HCT116 (cell line): ENCODE results near the gene MACC1. TPM values are rescaled to one million over a fixed set of nuclear protein-coding genes. Genes with fewer than 3 reads are reported as not detected.

Experiments used
- ATAC-seq: fragments of 200-7000 bp; cut with Tn5 transposase; 2 replicates; pipeline ENCODE4 v1.9.1; 2020; ENCODE audit warnings: mild to moderate bottlenecking, moderate library complexity
- BruUV-seq: library from RNA; stranded (reverse); fragments of 400-500 nt; replicated peaks from 2 replicates; lab custom pipeline; 2021; lab: Mats Ljungman, UMichigan
- CTCF ChIA-PET: fragments of 300-600 bp; sonication (Branson Sonifier 250); formaldehyde crosslinking; loops from one replicate; lab custom pipeline; 2021; ENCODE audit warnings: antibody characterized with exemption; lab: Charles Lee
- POLR2A ChIA-PET: fragments of 300-600, 350-600 bp; sonication (Branson Sonifier 250); formaldehyde crosslinking; loops from one replicate; lab custom pipeline; 2021; ENCODE audit warnings: antibody characterized with exemption; lab: Charles Lee
- RAD21 ChIA-PET, 2 experiments: fragments of 300-600 bp; sonication (Branson Sonifier 250); formaldehyde crosslinking; loops; one replicate each; lab custom pipeline; 2023; ENCODE audit warnings: low total read pairs in 2 of 2; ENCODE audit not compliant: uncharacterized antibody in 2 of 2, unreplicated experiment in 2 of 2, low non-redundant PET in 1 of 2; lab: Charles Lee
- DNase-seq: peaks from one replicate; pipeline ENCODE4 v3.0.0-alpha.2; 2010; ENCODE audit warnings: low read depth, low spot score
- H2AFZ ChIP-seq: fragments of 200-600 bp; shearing (Covaris generic), sonication (generic); 2 replicates; pipeline ENCODE4 v1.6.1; 2017; ENCODE audit warnings: low read depth, mixed run types, mixed read lengths, antibody characterized with exemption, low read length; ENCODE audit not compliant: poor library complexity, severe bottlenecking
- H3K27ac ChIP-seq: 2 replicates; pipeline ENCODE4 v1.5.1; 2012; ENCODE audit warnings: low read depth, low read length
- H3K27me3 ChIP-seq: fragments of 200-600 bp; sonication (generic); 2 replicates; pipeline ENCODE4 v1.6.1; 2016; ENCODE audit warnings: mixed run types, low read length, mixed read lengths; ENCODE audit not compliant: insufficient read depth
- H3K36me3 ChIP-seq, 2 experiments: fragments of 200-500 bp in 1 of 2; fragments of 200-600 bp in 1 of 2; sonication (Bioruptor generic) in 1 of 2; sonication (generic) in 1 of 2; 2 replicates each; pipeline versions ENCODE4 v1.5.1 to v1.6.1; 2014 to 2016; ENCODE audit warnings: low read length in 2 of 2, inconsistent platforms in 1 of 2, mixed read lengths in 1 of 2, mixed run types in 1 of 2; ENCODE audit not compliant: insufficient read depth in 2 of 2, control insufficient read depth in 1 of 2
- H3K4me1 ChIP-seq, 2 experiments: fragments of 200-600 bp in 1 of 2; sonication (generic) in 1 of 2; 2 replicates each; pipeline versions ENCODE4 v1.5.1 to v1.6.1; 2012 to 2017; ENCODE audit warnings: low read length in 2 of 2, inconsistent platforms in 1 of 2, mild to moderate bottlenecking in 1 of 2, mixed read lengths in 1 of 2, mixed run types in 1 of 2, moderate library complexity in 1 of 2; ENCODE audit not compliant: insufficient read depth in 2 of 2, control insufficient read depth in 1 of 2
- H3K4me2 ChIP-seq: fragments of 200-600 bp; sonication (generic); 2 replicates; pipeline ENCODE4 v1.6.1; 2017; ENCODE audit warnings: mixed run types, low read length, mixed read lengths
- H3K4me3 ChIP-seq, 2 experiments: fragments of 200-600 bp in 1 of 2; sonication (generic) in 1 of 2; replicated peaks in 1 of 2; 2 replicates each; pipeline ENCODE4 v1.5.1; 2011 to 2016; ENCODE audit warnings: low read length in 2 of 2, control low read depth in 1 of 2, low read depth in 1 of 2, mild to moderate bottlenecking in 1 of 2, mixed read lengths in 1 of 2, mixed run types in 1 of 2
- H3K79me2 ChIP-seq: fragments of 200-600 bp; sonication (generic); 2 replicates; pipeline ENCODE4 v1.6.1; 2017; ENCODE audit warnings: mild to moderate bottlenecking, mixed run types, low read length, moderate library complexity, mixed read lengths; ENCODE audit not compliant: insufficient read depth
- H3K9ac ChIP-seq: fragments of 200-600 bp; sonication (generic); 2 replicates; pipeline ENCODE4 v1.6.1; 2016; ENCODE audit warnings: low read length, mixed read lengths
- H3K9me2 ChIP-seq: fragments of 200-600 bp; sonication (generic), shearing (Covaris generic); 2 replicates; pipeline ENCODE4 v1.6.1; 2017; ENCODE audit warnings: mixed run types, mild to moderate bottlenecking, moderate library complexity; ENCODE audit not compliant: insufficient read depth
- H3K9me3 ChIP-seq, 2 experiments: fragments of 200-500 bp in 1 of 2; fragments of 200-600 bp in 1 of 2; sonication (Bioruptor generic) in 1 of 2; sonication (generic) in 1 of 2; 2 replicates each; pipeline ENCODE4 v1.6.1; 2014 to 2017; ENCODE audit warnings: low read length in 2 of 2, mixed read lengths in 2 of 2, inconsistent platforms in 1 of 2, low read depth in 1 of 2, mild to moderate bottlenecking in 1 of 2, mixed run types in 1 of 2, moderate library complexity in 1 of 2; ENCODE audit not compliant: control insufficient read depth in 1 of 2, insufficient read depth in 1 of 2
- H4K20me1 ChIP-seq: fragments of 200-600 bp; sonication (generic), shearing (Covaris generic); 2 replicates; pipeline ENCODE4 v1.6.1; 2017; ENCODE audit warnings: mixed run types, mild to moderate bottlenecking, moderate library complexity; ENCODE audit not compliant: insufficient read depth
- ATF3 ChIP-seq: IDR thresholded peaks from 2 replicates; pipeline ENCODE4 v1.6.1; 2012
- CBX3 ChIP-seq: IDR thresholded peaks from 2 replicates; pipeline ENCODE4 v1.6.1; 2012; ENCODE audit warnings: low read depth
- CEBPB ChIP-seq: IDR thresholded peaks from 2 replicates; pipeline ENCODE4 v1.6.1; 2012; ENCODE audit warnings: low read depth
- EGR1 ChIP-seq: IDR thresholded peaks from 2 replicates; pipeline ENCODE4 v1.6.1; 2012; ENCODE audit warnings: low read depth
- EZH2 ChIP-seq: fragments of 200-600 bp; sonication (generic); IDR thresholded peaks from 2 replicates; pipeline ENCODE4 v1.6.1; 2017; ENCODE audit warnings: antibody characterized with exemption, mixed run types
- EZH2phosphoT487 ChIP-seq: fragments of 200-600 bp; IDR thresholded peaks from 2 replicates; pipeline ENCODE4 v1.6.1; 2018; ENCODE audit warnings: antibody characterized with exemption, borderline replicate concordance
- FOSL1 ChIP-seq: IDR thresholded peaks from 2 replicates; pipeline ENCODE4 v1.6.1; 2012; ENCODE audit warnings: low read depth
- JUND ChIP-seq: IDR thresholded peaks from 2 replicates; pipeline ENCODE4 v1.6.1; 2012
- MAX ChIP-seq: IDR thresholded peaks from 2 replicates; pipeline ENCODE4 v1.6.1; 2012
- POLR2AphosphoS5 ChIP-seq: IDR thresholded peaks from 2 replicates; pipeline ENCODE4 v1.6.1; 2011; ENCODE audit warnings: mild to moderate bottlenecking, low read depth, low read length, moderate library complexity
- RAD21 ChIP-seq: IDR thresholded peaks from 2 replicates; pipeline ENCODE4 v1.6.1; 2012; ENCODE audit warnings: low read depth, mild to moderate bottlenecking
- REST ChIP-seq: IDR thresholded peaks from 2 replicates; pipeline ENCODE4 v1.6.1; 2012; ENCODE audit warnings: low read depth
- SIN3A ChIP-seq: IDR thresholded peaks from 2 replicates; pipeline ENCODE4 v1.6.1; 2012; ENCODE audit warnings: low read depth
- SP1 ChIP-seq: IDR thresholded peaks from 2 replicates; pipeline ENCODE4 v1.6.1; 2012; ENCODE audit warnings: low read depth
- SRF ChIP-seq: IDR thresholded peaks from 2 replicates; pipeline ENCODE4 v1.6.1; 2012; ENCODE audit warnings: low read depth
- TCF7L2 ChIP-seq: IDR thresholded peaks from 2 replicates; pipeline ENCODE4 v1.7.0; 2011; ENCODE audit warnings: borderline replicate concordance, inconsistent platforms; ENCODE audit not compliant: insufficient read depth, insufficient read length; ENCODE audit errors: extremely low read depth
- YY1 ChIP-seq: IDR thresholded peaks from 2 replicates; pipeline ENCODE4 v1.6.1; 2011; ENCODE audit warnings: low read length, low read depth, moderate library complexity, mild to moderate bottlenecking; ENCODE audit not compliant: insufficient replicate concordance; ENCODE audit errors: extremely low read depth
- ZBTB33 ChIP-seq: IDR thresholded peaks from 2 replicates; pipeline ENCODE4 v1.6.1; 2011; ENCODE audit warnings: mild to moderate bottlenecking, low read length, moderate library complexity; ENCODE audit not compliant: insufficient replicate concordance; ENCODE audit errors: extremely low read depth
- ZNF274 ChIP-seq: fragments of 200-500 bp; sonication (Bioruptor generic); IDR thresholded peaks from 2 replicates; pipeline ENCODE4 v1.6.1; 2014; ENCODE audit warnings: mild to moderate bottlenecking, low read depth, low read length, inconsistent platforms
- intact Hi-C: fragments of 100-400 bp; cut with micrococcal nuclease; formaldehyde crosslinking; loops from 2 replicates; pipeline ENCODE4 v1.10.0; 2022
- total RNA-seq: library from RNA; stranded (reverse); gene quantifications from one replicate; pipeline ENCODE4 v1.2.1, GENCODE V29; 2021; ENCODE audit not compliant: unreplicated experiment

Gene MACC1
- total RNA-seq, 1 experiment from 2014 or later = 9.8 TPM

- no peak for DNase-seq
- no peak overlapping the region for H3K27ac ChIP-seq
- H3K9me3 ChIP-seq = no peaks in the 10 kb centered on the region
- intact Hi-C loops = no loop called here
- TF ChIP-seq EGR1 (no peak), SIN3A (no peak), CEBPB (no peak), POLR2AphosphoS5 (no peak), SP1 (no peak), REST (no peak), CBX3 (no peak), ATF3 (no peak), FOSL1 (no peak), RAD21 (no peak), ZNF274 (no peak), MAX (no peak), JUND (no peak), EZH2phosphoT487 (no peak), TCF7L2 (no peak), ZBTB33 (no peak), YY1 (no peak), EZH2 (no peak), SRF (no peak)
- H3K4me3 ChIP-seq = no peak overlapping the region
- CTCF ChIA-PET = no interaction called here
- POLR2A ChIA-PET = no interaction called here
- no peaks in the 10 kb centered on the region for H3K4me1 ChIP-seq
- no peaks in the 10 kb centered on the region for H3K79me2 ChIP-seq
- no peak for ATAC-seq
- no peaks in the 10 kb centered on the region for H3K9me2 ChIP-seq
- H3K36me3 ChIP-seq = no peaks in the 10 kb centered on the region
- no peaks in the 10 kb centered on the region for H4K20me1 ChIP-seq
- no peak overlapping the region for H2AFZ ChIP-seq
- H3K27me3 ChIP-seq = no peaks in the 10 kb centered on the region
- BruUV-seq = no TSS peak
- H3K9ac ChIP-seq = no peak overlapping the region
- RAD21 ChIA-PET = no interaction called here
- H3K4me2 ChIP-seq = no peak overlapping the region
Observed at GRCh38 chr7:20141002-20141345, 76.2 kb downstream of the MACC1 start.
